Stimulated activated CD8-positive, alpha-beta memory T cell treated with anti-CD3 and anti-CD28 coated beads, Interleukin-15, amount 100 ng/mL, for 4 hours (primary cell): Measurements from ENCODE around the gene AGMO.

Source experiments
- DNase-seq, 2 donors: peaks; one replicate each; pipeline ENCODE4 v3.0.0-alpha.2; 2020; ENCODE audit warnings: low read depth in 2 of 2

AGMO gene

GRCh38 chr7:15498465-15498864, 63.4 kb downstream of the AGMO start:
- DNase-seq = no peak

- no peak for DNase-seq
Observed at GRCh38 chr7:15495170-15495569, 66.6 kb downstream of the AGMO start.

GRCh38 chr7:15494711-15495110, 67.1 kb downstream of the AGMO start:
- DNase-seq = no peak

GRCh38 chr7:15491361-15491760, 70.5 kb downstream of the AGMO start:
- DNase-seq = no peak

- DNase-seq = no peak
Observed at GRCh38 chr7:15490291-15490690, 71.5 kb downstream of the AGMO start.

GRCh38 chr7:15489861-15490260, 72.0 kb downstream of the AGMO start:
- no peak for DNase-seq

GRCh38 chr7:15489383-15489782, 72.4 kb downstream of the AGMO start:
- no peak for DNase-seq

GRCh38 chr7:15488401-15488800, 73.4 kb downstream of the AGMO start:
- DNase-seq = no peak

- DNase-seq = no peak
Observed at GRCh38 chr7:15487896-15488295, 73.9 kb downstream of the AGMO start.

- no peak for DNase-seq
Observed at GRCh38 chr7:15485998-15486397, 75.8 kb downstream of the AGMO start.

- no peak for DNase-seq
Observed at GRCh38 chr7:15485431-15485830, 76.4 kb downstream of the AGMO start.

GRCh38 chr7:15481132-15481531, 80.7 kb downstream of the AGMO start:
- DNase-seq = no peak

GRCh38 chr7:15478401-15478800, 83.4 kb downstream of the AGMO start:
- no peak for DNase-seq

- no peak for DNase-seq
Observed at GRCh38 chr7:15476531-15476918, 85.3 kb downstream of the AGMO start.

- no peak for DNase-seq
Observed at GRCh38 chr7:15475808-15476530, 85.8 kb downstream of the AGMO start.

- no peak for DNase-seq
Observed at GRCh38 chr7:15471669-15471950, 90.2 kb downstream of the AGMO start.

- DNase-seq = no peak
Observed at GRCh38 chr7:15470825-15471668, 90.8 kb downstream of the AGMO start.

- no peak for DNase-seq
Observed at GRCh38 chr7:15464667-15465121, 97.1 kb downstream of the AGMO start.

- no peak for DNase-seq
Observed at GRCh38 chr7:15463801-15464666, 97.8 kb downstream of the AGMO start.

GRCh38 chr7:15462721-15463389, 99.0 kb downstream of the AGMO start:
- DNase-seq = no peak

- no peak for DNase-seq
Observed at GRCh38 chr7:15461576-15461975, 100.2 kb downstream of the AGMO start.
